GM12878 (cell line): Measurements from ENCODE around the gene AGER. TPM values are rescaled to one million over a fixed set of nuclear protein-coding genes. Genes with fewer than 3 reads are reported as not detected.

Experiments used
- ATAC-seq: fragments of 200-7000 bp; cut with Tn5 transposase; 3 replicates; pipeline ENCODE4 v1.9.1; 2020; ENCODE audit warnings: mild to moderate bottlenecking, moderate library complexity
- BruUV-seq: library from RNA; stranded (reverse); fragments of 400-500 nt; replicated peaks from 2 replicates; lab custom pipeline; 2021; lab: Mats Ljungman, UMichigan
- CTCF ChIA-PET: fragments of 300-600 bp; sonication (Branson Sonifier 250); formaldehyde crosslinking; extraction: SDS; loops from one replicate; lab custom pipeline; 2021; ENCODE audit warnings: inconsistent platforms; lab: Yijun Ruan, JAX
- POLR2A ChIA-PET: fragments of 350-600 bp; formaldehyde crosslinking; extraction: SDS; loops from one replicate; lab custom pipeline; 2021; ENCODE audit warnings: inconsistent platforms; lab: Charles Lee
- RAD21 ChIA-PET: fragments of 300-600 bp; sonication (Branson Sonifier 250); formaldehyde crosslinking; loops from one replicate; lab custom pipeline; 2023; ENCODE audit warnings: antibody characterized with exemption; ENCODE audit not compliant: unreplicated experiment; lab: Charles Lee
- SMC1A ChIA-PET: fragments of 300-600 bp; sonication (Branson Sonifier 250); formaldehyde crosslinking; loops from one replicate; lab custom pipeline; 2023; ENCODE audit not compliant: unreplicated experiment, uncharacterized antibody; lab: Charles Lee
- DNase-seq: peaks from one replicate; pipeline ENCODE4 v3.0.0-alpha.2; 2011; ENCODE audit warnings: low read depth, low spot score
- FAIRE-seq: peaks from 3 replicates; lab custom pipeline; 2011; peaks lifted over from hg19 to GRCh38; lab: Jason Lieb, UNC
- H2AFZ ChIP-seq: 2 replicates; pipeline ENCODE4 v1.6.0; 2011; ENCODE audit warnings: low read depth, low read length, control low read depth; ENCODE audit not compliant: control insufficient read depth
- H3K27ac ChIP-seq: 2 replicates; pipeline ENCODE4 v1.5.1; 2011; ENCODE audit warnings: control low read depth; ENCODE audit not compliant: control insufficient read depth, insufficient read depth
- H3K27me3 ChIP-seq, 2 experiments: replicated peaks in 1 of 2; 2 replicates each; pipeline versions ENCODE4 v1.6.0 to v1.6.1; 2011; ENCODE audit warnings: low read length in 1 of 2; ENCODE audit not compliant: control insufficient read depth in 2 of 2, insufficient read depth in 2 of 2
- H3K36me3 ChIP-seq, 2 experiments: 2 replicates each; pipeline ENCODE4 v1.5.1; 2011; ENCODE audit warnings: low read length in 1 of 2; ENCODE audit not compliant: control insufficient read depth in 2 of 2, insufficient read depth in 2 of 2
- H3K4me1 ChIP-seq: 2 replicates; pipeline ENCODE4 v1.6.1; 2011; ENCODE audit warnings: mild to moderate bottlenecking, low read length, moderate library complexity, mixed read lengths; ENCODE audit not compliant: control insufficient read depth, insufficient read depth
- H3K4me2 ChIP-seq: 2 replicates; pipeline ENCODE4 v1.6.0; 2011; ENCODE audit warnings: control low read depth; ENCODE audit not compliant: control insufficient read depth, insufficient read depth
- H3K4me3 ChIP-seq: fragments of 200-600 bp; sonication (generic); 2 replicates; pipeline ENCODE4 v1.5.1; 2016
- H3K79me2 ChIP-seq: 2 replicates; pipeline ENCODE4 v1.6.0; 2011; ENCODE audit warnings: low read length; ENCODE audit not compliant: control insufficient read depth, insufficient read depth
- H3K9ac ChIP-seq: 2 replicates; pipeline ENCODE4 v1.8.0; 2011; ENCODE audit warnings: low read length, control low read depth, mixed read lengths; ENCODE audit not compliant: control insufficient read depth, insufficient read depth
- H3K9me3 ChIP-seq: replicated peaks from 3 replicates; pipeline ENCODE4 v1.5.1; 2011; ENCODE audit warnings: mild to moderate bottlenecking, low read length; ENCODE audit not compliant: control insufficient read depth, insufficient read depth
- H4K20me1 ChIP-seq: 2 replicates; pipeline ENCODE4 v1.6.0; 2011; ENCODE audit not compliant: control insufficient read depth, insufficient read depth
- GATAD2B ChIP-seq: fragments of 450-650 bp; conservative IDR thresholded peaks from 2 replicates; pipeline ENCODE4 v1.6.1; 2017; ENCODE audit warnings: low read depth, mild to moderate bottlenecking, moderate library complexity
- HDAC2 ChIP-seq: fragments of 200-600 bp; sonication (generic); IDR thresholded peaks from 2 replicates; pipeline ENCODE4 v1.6.1; 2017
- IKZF1 ChIP-seq: fragments of 450-650 bp; conservative IDR thresholded peaks from 2 replicates; pipeline ENCODE4 v1.6.1; 2017; ENCODE audit warnings: antibody characterized with exemption, mild to moderate bottlenecking
- MYB ChIP-seq: fragments of 150-350 bp; IDR thresholded peaks from 2 replicates; pipeline ENCODE4 v1.6.1; 2014; ENCODE audit warnings: mild to moderate bottlenecking, low read depth, low read length, borderline replicate concordance
- NR2F1 ChIP-seq: fragments of 450-650 bp; conservative IDR thresholded peaks from 2 replicates; pipeline ENCODE4 v1.6.1; 2017; ENCODE audit warnings: mild to moderate bottlenecking
- PAX8 ChIP-seq: fragments of 450-650 bp; IDR thresholded peaks from 2 replicates; pipeline ENCODE4 v1.6.1; 2017; ENCODE audit warnings: mild to moderate bottlenecking, moderate library complexity
- POLR2AphosphoS5 ChIP-seq: IDR thresholded peaks from 2 replicates; pipeline ENCODE4 v1.6.1; 2011; ENCODE audit warnings: mild to moderate bottlenecking, low read length, inconsistent platforms
- RAD21 ChIP-seq: IDR thresholded peaks from 2 replicates; pipeline ENCODE4 v1.6.1; 2011; ENCODE audit warnings: mild to moderate bottlenecking, low read depth, low read length, moderate library complexity; ENCODE audit not compliant: insufficient read depth
- RAD51 ChIP-seq: fragments of 450-650 bp; IDR thresholded peaks from 2 replicates; pipeline ENCODE4 v1.6.1; 2016; ENCODE audit warnings: moderate library complexity, mild to moderate bottlenecking, inconsistent platforms
- REST ChIP-seq: IDR thresholded peaks from 2 replicates; pipeline ENCODE4 v1.6.1; 2012; ENCODE audit warnings: mild to moderate bottlenecking, low read depth, low read length
- YY1 ChIP-seq: IDR thresholded peaks from 2 replicates; pipeline ENCODE4 v1.6.1; 2011; ENCODE audit warnings: low read depth, mild to moderate bottlenecking, low read length
- ZNF207 ChIP-seq: fragments of 450-650 bp; IDR thresholded peaks from 2 replicates; pipeline ENCODE4 v1.6.1; 2014; ENCODE audit warnings: antibody characterized with exemption, mild to moderate bottlenecking, borderline replicate concordance
- ZNF217 ChIP-seq: fragments of 450-650 bp; IDR thresholded peaks from 2 replicates; pipeline ENCODE4 v1.6.1; 2017; ENCODE audit warnings: antibody characterized with exemption, mild to moderate bottlenecking
- WGBS: methylation state at CpG from one replicate; pipeline ENCODE4 v1.1.6; 2016; ENCODE audit warnings: low lambda C conversion rate; ENCODE audit not compliant: insufficient replicate concordance, insufficient coverage; ENCODE audit errors: missing lambda C conversion rate; 5-methylcytosine and 5-hydroxymethylcytosine counted together
- in situ Hi-C: fragments of 300-500 bp; cut with MboI; formaldehyde crosslinking; loops from 9 replicates; pipeline ENCODE4 v1.14.3; 2018; ENCODE audit warnings: mixed read lengths
- intact Hi-C: fragments of 100-400 bp; cut with micrococcal nuclease; formaldehyde crosslinking; loops from one replicate; pipeline ENCODE4 v1.14.2; 2022; ENCODE audit not compliant: unreplicated experiment
- polyA plus RNA-seq, 11 experiments: library from polyadenylated mRNA; depleted of rRNA in 4 of 11; unstranded in 6 of 11; stranded (reverse) in 5 of 11; fragments of >200 nt; fragmentation: Nextera tagmentation in 4 of 11; fragmentation: Illumina TruSeq in 1 of 11; extraction: Ambion mirVana in 4 of 11; extraction: Trizol in 1 of 11; gene quantifications; 1 replicate in 1 of 11; 2 replicates in 10 of 11; pipeline versions ENCODE4 v1.2.1 to v1.2.3, GENCODE V29; 2011 to 2016; ENCODE audit warnings: inconsistent platforms in 2 of 11, missing spikeins in 2 of 11, low read depth in 1 of 11
- total RNA-seq, 4 experiments: library from RNA; depleted of rRNA in 3 of 4; stranded (reverse); fragments of >200 nt in 3 of 4; fragmentation: Illumina TruSeq in 1 of 4; extraction: Trizol in 1 of 4; gene quantifications; 2 replicates each; pipeline versions ENCODE4 v1.2.1 to v1.2.3, GENCODE V29; 2013 to 2021
- TF ChIP-seq, protein P1 (sequence below): IDR thresholded peaks from 2 replicates; pipeline ENCODE4 v1.6.1; 2012; ENCODE audit warnings: low read depth, low read length, improper control_type of control experiment

The AGER gene
- total and polyA plus RNA-seq, 10 of the 15 experiments (the other 5 are each of a cell fraction or from before 2014, with no cell fraction given), result 1.1 to 18.2 (median 3.9) TPM

DNA sequence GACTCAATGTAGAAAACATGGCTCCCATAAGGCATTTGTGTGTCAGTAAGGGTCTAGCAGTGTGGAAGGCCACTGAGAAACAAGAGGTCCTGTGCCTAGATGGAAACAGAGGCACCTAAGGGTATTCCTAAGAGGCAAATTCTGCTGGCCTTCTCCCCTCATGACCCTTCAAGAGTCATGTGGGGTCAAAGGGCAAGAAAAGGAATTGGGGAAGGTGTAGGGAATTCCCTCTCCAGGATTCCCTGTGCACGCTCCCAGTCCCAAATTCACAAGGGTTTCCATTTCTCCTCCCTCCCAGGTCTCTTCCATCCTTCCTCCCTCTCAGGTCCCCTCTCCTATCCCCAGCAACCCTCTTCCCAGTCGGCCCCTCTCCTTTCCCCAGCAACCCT is 8.7 kb downstream of the AGER start:
- Histone ChIP-seq H3K27ac (peak overlapping the region; percentile 70), H4K20me1 (no peaks in the 10 kb centered on the region), H3K4me1 (peaks cover 10% of the 10 kb centered on the region), H3K27me3 (no peaks in the 10 kb centered on the region), H3K36me3 (no peaks in the 10 kb centered on the region), H3K4me2 (peak overlapping the region; percentile 68), H3K4me3 (peak overlapping the region; percentile 96), H3K9ac (peak overlapping the region; percentile 74), H3K9me3 (no peaks in the 10 kb centered on the region), H2AFZ (no peak overlapping the region), H3K79me2 (peaks cover 22% of the 10 kb centered on the region)
- RAD21 ChIA-PET, result no interaction called here
- intact Hi-C loops, result no loop called here
- DNase-seq (no peak), ATAC-seq (no peak), FAIRE-seq (no peak)
- CTCF ChIA-PET, result no interaction called here
- no peak for TF ChIP-seq HDAC2
- TF ChIP-seq YY1, result 0 out of 2 replicates have a peak, but pooled peaks have one; percentile 12
- no peak; the same call in 1 of the 2 replicates for TF ChIP-seq GATAD2B
- TF ChIP-seq, protein P1, sequence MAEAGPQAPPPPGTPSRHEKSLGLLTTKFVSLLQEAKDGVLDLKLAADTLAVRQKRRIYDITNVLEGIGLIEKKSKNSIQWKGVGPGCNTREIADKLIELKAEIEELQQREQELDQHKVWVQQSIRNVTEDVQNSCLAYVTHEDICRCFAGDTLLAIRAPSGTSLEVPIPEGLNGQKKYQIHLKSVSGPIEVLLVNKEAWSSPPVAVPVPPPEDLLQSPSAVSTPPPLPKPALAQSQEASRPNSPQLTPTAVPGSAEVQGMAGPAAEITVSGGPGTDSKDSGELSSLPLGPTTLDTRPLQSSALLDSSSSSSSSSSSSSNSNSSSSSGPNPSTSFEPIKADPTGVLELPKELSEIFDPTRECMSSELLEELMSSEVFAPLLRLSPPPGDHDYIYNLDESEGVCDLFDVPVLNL, result no peak
- TF ChIP-seq ZNF207, result no peak
- TF ChIP-seq NR2F1, result peak; percentile 30; the same call in 1 of the 2 replicates
- TF ChIP-seq RAD51, result no peak
- TF ChIP-seq ZNF217, result no peak
- no peak for TF ChIP-seq REST
- TF ChIP-seq MYB, result no peak
- TF ChIP-seq IKZF1, result peak; percentile 42; the same call in 1 of the 2 replicates
- no peak for TF ChIP-seq POLR2AphosphoS5
- no peak for TF ChIP-seq PAX8
- no peak for TF ChIP-seq RAD21
- BruUV-seq, result TSS peak; percentile 66
- in situ Hi-C loops, result no loop called here
- WGBS, result 0% methylated on average over 1 of the region's 2 CpGs
- POLR2A ChIA-PET, result no interaction called here
- SMC1A ChIA-PET, result no interaction called here
